ENCODE data around the gene TMEM44.
"Not testable (repeated sequence)": the region's sequence is repeated elsewhere in the genome, so short reads cannot be mapped to it uniquely, and the experiment has no call there.

The TMEM44 gene

DNA sequence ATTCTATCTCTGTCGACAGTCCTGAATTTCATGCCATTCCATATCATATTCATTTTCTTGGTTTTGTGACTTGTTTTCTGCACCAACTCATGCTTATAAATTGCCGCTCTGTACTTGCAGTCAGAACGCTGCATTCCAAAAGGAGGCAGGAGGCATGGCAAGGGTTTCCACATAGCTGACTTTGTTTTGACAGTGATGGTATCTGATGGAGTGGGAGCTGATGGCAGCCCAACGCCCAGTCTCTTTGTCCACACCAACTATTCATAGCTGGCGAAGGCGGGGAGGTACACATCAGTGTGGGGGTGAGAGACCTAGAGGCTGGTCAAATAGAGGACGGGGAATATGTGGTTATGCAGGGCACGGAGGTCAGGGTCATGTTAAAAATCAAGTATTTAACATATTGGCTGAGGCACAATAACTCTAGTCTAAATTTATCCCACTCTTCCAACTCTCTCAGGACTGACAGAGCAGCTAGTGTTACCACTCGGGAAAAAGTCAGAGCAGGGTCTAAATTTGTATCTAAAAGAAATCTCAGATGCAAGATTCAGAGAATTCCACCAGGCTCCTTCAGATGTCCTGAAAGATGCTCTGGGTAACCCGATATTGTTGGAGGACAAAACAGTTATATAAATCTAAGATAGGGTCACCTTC lies 78.6 kb downstream of the TMEM44 start:
- DNase-seq: no peak

GRCh38 chr3:194552327-194552949 lies 80.8 kb downstream of the TMEM44 start:
- DNase-seq: no peak

DNA sequence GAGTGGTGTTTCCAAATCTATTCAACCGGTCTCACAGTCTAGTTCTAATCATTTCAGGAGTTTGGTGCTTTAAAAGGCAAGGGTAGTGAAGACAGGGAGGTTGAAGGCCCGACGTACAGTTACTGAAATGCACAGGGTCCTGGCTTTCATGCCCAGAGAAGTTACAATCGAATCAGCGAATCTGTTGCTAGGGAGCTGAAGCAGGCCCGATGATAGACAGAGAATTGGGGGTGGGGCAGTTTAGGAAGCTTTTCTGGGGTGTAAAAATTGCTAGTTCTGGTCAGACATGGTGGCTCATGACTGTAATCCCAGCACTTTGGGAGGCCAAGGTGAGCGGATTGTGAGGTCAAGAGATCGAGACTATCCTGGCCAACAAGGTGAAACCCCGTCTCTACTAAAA lies 83.4 kb downstream of the TMEM44 start:
- no peak for DNase-seq

DNA sequence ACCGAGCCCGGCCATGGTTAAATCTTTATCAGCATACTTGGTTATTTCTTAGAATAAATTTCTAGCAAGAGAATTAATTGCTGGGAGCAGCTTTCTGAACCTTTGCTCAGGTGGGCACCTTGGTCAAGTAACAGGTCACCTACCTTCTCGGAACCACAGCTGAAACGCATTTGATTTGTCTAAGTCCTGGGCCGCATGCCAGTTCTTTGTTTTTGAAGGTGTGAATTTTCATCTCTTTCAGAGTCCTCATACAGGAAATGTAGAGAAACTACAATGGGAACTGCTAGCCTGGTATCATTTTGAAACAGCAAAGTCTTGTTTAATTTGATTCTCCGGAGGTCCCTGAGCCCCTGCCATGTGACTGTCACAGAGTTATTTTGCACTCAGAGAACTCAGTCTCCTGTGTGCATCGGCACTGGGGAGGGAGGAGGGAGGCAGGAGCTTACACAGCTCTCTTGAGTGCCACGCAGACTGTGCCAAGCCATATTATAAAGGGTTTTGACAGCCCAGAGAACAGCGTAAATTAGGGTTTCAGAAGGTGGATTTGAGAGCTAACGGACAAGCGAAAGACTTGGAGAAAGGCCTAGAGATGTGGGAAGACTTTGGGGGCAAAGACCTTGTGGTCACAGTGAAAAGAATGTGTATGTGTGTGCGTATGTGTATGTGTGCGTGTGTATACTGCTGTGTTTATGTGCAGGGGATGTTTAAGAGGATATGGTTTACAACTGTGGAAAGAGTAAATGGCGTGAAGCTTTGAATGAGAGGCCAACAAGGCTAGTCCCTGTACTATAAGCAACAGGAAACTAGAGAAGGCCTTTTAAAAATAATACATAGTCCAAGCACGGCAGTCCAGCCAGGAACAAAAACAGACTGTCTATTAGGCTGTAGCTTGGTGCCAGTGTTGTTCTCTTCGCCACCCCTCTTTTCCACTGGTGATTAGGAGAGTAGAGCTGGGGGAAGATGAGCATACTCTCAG lies 84.6 kb downstream of the TMEM44 start:
- no peak for DNase-seq

GRCh38 chr3:194547042-194547441 lies 86.2 kb downstream of the TMEM44 start:
- no peak for DNase-seq

- DNase-seq: not testable (repeated sequence)
These were observed 87.7 kb downstream of the TMEM44 start for GRCh38 chr3:194545538-194545937.

DNA sequence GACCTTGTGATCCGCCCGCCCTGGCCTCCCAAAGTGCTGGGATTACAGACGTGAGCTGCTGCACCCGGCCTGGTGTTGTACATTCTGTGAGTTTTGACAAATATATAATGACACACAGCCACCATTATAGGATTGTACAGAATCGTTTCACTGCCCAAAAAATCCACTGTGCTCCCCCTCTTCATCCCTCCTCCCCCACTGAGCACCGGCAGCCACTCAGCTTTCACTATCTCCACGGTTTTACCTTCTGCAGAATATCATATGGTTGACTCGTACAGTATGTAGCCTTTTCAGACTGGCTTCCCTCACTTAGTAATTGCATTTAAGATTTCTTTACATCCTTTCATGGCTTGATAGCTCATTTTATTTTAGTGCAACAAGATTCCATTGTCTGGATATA lies 89.7 kb downstream of the TMEM44 start:
- DNase-seq: no peak

DNA sequence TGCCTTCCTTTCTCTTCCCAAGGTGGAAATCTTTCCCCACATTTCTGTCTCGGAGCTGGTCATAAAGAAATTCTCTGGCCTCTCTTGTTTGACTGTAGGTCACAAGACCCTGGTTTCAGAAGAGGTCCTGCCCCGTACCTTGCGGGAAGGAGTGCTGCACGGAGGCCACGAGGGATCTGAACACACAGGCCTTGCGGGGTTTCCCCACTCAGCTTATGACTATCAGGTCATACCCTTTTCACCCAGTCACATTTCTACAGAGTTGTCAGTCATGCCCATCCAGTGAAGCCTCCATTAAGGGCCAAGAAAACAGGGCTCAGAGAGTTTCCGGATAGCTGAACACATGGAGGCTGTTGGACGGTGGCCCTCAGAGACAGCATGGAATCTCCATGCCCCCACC lies 91.7 kb downstream of the TMEM44 start:
- no peak for DNase-seq

DNA sequence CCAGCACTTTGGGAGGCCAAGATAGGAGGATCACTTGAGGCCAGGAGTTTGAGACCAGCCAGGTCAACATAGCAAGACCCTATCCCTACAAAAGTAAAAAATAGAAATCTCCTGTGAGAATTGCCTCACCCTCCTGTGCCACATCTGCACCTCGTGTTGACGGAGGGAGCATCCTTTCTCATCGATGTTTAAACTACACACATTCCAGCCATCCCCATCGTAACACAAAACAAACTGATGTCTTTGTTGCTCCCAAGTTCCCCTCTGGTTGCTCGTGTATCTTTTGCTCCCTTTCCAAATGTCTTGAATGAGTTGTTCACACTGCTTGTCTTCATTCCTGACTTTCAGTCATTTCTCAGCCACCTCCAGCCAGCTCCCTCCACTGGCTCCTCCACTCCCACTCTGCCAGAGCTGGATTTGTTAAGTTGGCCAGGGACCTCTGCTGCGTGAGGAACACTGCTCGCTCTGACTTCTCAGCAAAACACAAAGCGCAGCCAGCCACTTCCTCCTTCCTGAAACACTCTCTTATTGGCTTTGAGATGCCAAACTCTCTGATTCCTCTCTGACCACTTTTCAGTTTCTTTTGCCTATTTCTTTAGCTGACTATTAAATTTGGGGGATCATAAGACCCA lies 92.8 kb downstream of the TMEM44 start:
- no peak for DNase-seq

GRCh38 chr3:194539498-194539897 lies 93.7 kb downstream of the TMEM44 start:
- no peak for DNase-seq

DNA sequence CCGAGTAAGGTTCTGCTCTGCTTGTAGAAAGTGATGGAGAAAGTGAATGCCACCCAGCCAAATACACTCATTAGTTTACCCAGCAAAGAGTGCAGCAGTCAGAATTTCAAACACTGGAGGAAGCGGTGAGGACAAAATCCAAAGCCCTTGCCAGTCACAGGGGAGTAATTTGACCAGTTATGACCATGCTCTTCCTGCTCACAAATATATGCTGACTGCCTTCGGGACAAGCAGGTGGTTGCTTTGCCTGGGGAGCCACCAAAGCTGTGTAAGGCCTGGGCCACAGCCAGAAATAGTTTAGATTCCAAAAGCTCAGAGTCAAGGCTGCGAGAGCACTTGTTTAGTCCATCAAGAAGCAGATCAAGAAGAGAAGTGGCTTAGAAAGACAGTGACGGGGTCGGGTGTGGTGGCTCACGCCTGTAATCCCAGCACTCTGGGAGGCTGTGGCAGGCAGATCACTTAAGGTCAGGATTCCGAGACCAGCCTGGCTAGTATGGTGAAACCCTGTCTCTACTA lies 95.4 kb downstream of the TMEM44 start:
- DNase-seq: peak; percentile 62
